VCaP (cell line): ENCODE results near the gene ZNF341.
"Not testable (repeated sequence)": the region's sequence is repeated elsewhere in the genome, so short reads cannot be mapped to it uniquely, and the experiment has no call there.

Source experiments
- H3K27ac ChIP-seq: fragments of 450-650 bp; 2 replicates; pipeline ENCODE4 v1.5.1; 2017
- TF ChIP-seq, protein P1 (sequence below): fragments of 450-650 bp; conservative IDR thresholded peaks from 2 replicates; pipeline ENCODE4 v1.5.1; 2017; ENCODE audit warnings: mild to moderate bottlenecking, moderate library complexity

ZNF341 gene

DNA sequence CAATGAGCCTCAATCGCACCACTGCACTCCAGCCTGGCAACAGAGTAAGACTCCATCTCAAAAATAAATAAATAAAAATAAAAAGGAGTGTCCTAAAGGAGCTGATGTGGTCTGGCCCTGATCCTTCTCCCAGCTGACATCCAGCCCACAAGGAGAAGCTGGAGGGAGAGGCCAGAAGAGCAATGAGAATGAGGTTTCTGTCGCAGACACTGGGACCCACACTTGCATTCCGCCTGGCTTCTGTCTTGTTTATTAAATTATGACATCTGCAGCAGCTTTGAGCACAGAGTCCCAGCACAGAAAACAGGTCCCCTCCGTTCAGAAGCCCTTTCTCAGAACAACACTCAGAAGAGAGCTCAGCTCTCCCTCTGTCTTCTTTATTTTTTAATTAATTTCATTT lies 35.3 kb upstream of the ZNF341 start:
- H3K27ac ChIP-seq = no peak overlapping the region
- TF ChIP-seq, protein P1, sequence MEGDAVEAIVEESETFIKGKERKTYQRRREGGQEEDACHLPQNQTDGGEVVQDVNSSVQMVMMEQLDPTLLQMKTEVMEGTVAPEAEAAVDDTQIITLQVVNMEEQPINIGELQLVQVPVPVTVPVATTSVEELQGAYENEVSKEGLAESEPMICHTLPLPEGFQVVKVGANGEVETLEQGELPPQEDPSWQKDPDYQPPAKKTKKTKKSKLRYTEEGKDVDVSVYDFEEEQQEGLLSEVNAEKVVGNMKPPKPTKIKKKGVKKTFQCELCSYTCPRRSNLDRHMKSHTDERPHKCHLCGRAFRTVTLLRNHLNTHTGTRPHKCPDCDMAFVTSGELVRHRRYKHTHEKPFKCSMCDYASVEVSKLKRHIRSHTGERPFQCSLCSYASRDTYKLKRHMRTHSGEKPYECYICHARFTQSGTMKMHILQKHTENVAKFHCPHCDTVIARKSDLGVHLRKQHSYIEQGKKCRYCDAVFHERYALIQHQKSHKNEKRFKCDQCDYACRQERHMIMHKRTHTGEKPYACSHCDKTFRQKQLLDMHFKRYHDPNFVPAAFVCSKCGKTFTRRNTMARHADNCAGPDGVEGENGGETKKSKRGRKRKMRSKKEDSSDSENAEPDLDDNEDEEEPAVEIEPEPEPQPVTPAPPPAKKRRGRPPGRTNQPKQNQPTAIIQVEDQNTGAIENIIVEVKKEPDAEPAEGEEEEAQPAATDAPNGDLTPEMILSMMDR = no peak

DNA sequence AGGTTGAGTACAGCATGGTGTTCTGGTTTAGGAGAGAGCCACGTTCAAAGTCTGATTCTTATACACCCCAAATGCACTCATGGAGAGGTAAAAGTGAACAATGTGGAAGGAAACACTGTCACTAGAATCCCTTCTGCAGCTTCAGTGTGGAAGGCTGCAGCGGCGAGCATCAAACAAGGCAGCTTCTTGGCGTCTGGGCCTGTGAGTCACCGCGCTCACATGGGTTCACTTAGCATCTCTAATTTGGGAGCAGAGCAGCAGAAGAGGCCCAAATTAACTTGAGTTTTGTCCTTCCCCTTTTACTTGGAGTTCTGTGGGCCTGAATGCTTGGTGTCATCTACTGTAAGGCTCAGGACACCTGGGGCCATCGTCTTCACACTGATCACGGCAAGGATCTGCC lies 34.7 kb upstream of the ZNF341 start:
- H3K27ac ChIP-seq = no peak overlapping the region
- TF ChIP-seq, protein P1 = no peak

DNA sequence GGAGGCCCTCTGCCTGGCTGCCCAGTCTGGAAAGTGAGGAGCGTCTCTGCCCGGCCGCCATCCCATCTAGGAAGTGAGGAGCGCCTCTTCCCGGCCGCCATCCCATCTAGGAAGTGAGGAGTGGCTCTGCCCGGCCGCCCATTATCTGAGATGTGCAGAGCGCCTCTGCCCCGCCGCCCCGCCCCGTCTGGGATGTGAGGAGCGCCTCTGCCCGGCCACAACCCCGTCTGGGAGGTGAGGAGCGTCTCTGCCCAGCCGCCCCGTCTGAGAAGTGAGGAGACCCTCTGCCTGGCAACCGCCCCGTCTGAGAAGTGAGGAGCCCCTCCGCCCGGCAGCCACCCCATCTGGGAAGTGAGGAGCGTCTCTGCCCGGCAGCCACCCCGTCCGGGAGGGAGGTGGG lies 32.8 kb upstream of the ZNF341 start:
- H3K27ac ChIP-seq = not testable (repeated sequence)

DNA sequence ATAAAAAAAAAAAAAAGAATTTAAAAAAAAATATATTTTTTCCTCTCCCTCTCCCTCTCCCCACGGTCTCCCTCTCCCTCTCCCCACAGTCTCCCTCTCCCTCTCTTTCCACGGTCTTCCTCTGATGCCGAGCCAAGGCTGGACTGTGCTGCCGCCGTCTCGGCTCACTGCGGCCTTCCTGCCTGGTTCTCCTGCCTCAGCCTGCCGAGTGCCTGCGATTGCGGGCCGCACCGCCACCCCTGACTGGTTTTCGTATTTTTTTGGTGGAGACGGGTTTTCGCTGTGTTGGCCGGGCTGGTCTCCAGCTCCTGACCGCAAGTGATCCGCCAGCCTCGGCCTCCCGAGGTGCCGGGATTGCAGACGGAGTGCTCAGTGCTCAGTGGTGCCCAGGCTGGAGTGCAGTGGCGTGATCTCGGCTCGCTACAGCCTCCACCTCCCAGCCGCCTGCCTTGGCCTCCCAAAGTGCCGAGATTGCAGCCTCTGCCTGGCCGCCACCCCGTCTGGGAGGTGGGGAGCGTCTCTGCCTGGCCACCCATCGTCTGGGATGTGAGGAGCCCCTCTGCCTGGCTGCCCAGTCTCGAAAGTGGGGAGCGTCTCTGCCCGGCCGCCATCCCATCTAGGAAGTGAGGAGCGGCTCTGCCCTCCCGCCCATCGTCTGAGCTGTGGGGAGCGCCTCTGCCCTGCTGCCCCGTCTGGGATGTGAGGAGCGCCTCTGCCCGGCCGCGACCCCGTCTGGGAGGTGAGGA lies 30.9 kb upstream of the ZNF341 start:
- H3K27ac ChIP-seq = not testable (repeated sequence)

DNA sequence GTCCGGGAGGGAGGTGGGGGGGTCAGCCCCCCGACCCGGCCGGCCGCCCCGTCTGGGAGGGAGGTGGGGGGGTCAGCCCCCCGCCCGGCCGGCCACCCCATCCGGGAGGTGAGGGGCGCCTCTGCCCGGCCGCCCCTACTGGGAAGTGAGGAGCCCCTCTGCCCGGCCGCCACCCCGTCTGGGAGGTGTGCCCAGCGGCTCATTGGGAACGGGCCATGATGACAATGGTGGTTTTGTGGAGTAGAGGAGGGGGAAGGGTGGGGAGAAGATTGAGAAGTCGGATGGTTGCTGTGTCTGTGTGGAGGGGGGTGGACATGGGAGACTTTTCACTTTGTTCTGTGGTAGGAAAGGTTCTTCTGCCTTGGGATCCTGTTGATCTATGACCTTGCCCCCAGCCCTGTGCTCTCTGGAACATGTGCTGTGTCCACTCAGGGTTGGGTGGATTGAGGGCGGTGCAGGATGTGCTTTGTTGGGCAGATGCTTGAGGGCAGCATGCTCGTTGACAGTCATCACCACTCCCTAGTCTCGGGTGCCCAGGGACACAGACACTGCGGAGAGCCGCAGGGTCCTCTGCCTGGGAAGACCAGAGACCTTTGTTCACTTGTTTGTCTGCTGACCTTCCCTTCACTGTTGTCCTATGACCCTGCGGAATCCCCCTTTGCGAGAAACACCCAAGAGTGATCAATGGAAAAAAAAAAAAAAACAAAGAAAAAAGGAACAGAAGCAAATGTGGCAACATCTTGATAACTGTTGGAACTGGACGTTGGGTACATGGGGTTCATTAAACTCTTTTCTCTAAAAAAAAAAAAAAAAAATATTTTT lies 30.0 kb upstream of the ZNF341 start:
- TF ChIP-seq, protein P1 = no peak

DNA sequence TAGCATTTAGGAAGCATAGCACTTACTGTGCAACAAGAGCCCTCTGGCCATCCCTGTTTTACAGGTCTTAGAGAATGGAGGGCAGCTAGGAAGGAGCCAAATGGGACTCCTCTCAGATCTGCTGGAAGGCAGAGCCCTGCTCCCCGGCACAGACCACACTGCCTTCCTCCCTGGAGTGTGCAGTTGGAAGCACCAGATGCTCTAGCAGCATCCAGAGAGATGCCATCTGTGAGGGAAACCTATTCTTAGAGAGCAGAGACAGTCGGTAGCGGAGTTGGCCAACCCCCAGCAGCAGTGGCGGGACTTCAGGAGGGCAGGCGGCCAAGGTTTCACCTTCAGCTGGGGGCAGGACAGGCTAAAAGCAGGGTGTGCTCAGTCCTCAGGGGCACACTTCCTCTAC lies 28.9 kb upstream of the ZNF341 start:
- no peak overlapping the region for H3K27ac ChIP-seq
- TF ChIP-seq, protein P1 = no peak

More for the DNA sequence above, 30.0 kb upstream of the ZNF341 start:
- H3K27ac ChIP-seq = no peak overlapping the region

DNA sequence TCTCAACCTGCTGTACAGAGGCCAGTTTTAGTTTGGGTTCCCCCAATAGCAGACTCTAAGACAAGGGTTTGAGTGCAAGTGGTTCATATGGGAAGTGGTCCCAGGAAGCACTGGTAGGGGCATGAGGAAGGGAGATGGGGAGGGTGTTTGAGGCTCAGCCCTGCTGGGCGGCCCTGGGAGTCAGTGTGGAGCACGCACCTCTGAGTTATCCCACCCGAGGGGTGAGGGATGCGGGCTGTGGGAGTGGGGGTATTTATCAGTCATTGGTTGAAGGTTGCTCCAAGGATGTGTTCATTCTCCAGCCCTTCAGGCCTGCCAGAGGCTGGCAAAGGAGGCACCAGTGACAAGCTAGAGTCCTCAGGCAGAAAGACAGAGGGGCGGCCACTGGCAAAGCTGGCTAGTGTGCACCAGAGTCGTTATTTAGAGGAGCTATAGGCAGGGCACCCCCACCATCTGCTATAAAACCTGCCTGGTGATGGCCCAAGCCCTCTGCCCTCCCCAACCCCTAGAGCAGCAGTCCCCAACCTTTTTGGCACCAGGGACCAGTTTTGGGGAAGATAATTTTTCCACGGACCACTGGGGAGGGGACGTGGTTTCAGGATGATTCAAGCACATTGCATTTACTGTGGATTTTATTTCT lies 28.2 kb upstream of the ZNF341 start:
- TF ChIP-seq, protein P1 = no peak

DNA sequence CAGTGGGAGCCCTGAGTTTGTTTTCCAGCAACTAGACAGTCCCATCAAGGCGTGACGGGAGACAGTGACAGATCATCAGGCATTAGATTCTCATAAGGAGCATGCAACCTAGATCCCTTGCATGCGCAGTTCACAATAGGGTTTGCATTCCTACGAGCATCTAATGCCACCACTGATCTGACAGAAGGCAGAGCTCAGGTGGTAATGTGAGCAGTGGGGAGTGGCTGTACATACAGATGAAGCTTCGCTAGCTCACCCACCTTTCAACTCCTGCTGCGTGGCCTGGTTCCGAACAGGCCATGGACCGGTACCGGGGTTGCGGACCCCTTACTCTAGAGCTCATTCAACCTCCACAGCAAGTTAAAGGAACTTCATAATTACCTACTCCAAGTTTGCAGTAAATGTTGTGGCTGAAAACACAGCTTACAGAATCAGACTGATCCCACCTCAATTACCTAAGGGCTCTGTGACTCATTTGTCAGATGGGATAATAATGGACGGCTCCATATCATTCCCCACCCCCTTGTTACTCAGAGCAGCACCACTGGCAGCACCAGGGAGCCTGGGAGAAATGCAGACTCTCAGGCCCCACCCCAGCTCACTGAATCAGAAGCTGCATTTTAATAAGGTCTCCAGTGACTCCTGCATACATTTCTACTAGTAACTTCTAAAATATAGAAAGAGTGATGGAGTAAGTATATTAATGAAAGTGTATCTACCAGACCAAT lies 27.4 kb upstream of the ZNF341 start:
- no peak overlapping the region for H3K27ac ChIP-seq
- TF ChIP-seq, protein P1 = no peak

More for the DNA sequence above, 28.2 kb upstream of the ZNF341 start:
- no peak overlapping the region for H3K27ac ChIP-seq
